Uterus (tissue), 2 donors: Measurements from ENCODE around the gene WWP2.
"Not testable (repeated sequence)": the region's sequence is repeated elsewhere in the genome, so short reads cannot be mapped to it uniquely, and the experiment has no call there.

Experiments
- POLR2A ChIP-seq, 2 donors: fragments of 450-650 bp; IDR thresholded peaks; one replicate each; pipeline ENCODE4 v1.6.1; 2016; ENCODE audit warnings: antibody characterized with exemption in 2 of 2, mild to moderate bottlenecking in 1 of 2, moderate library complexity in 1 of 2
- TF ChIP-seq, protein P1 (sequence below), 4 experiments: fragments of 200-600 bp in 2 of 4; fragments of 450-650 bp in 2 of 4; sonication (generic) in 2 of 4; IDR thresholded peaks; one replicate each; pipeline ENCODE4 v1.5.1; 2016 to 2019; ENCODE audit warnings: antibody characterized with exemption in 4 of 4, mild to moderate bottlenecking in 2 of 4, moderate library complexity in 1 of 4

GRCh38 chr16:69985196-69985595 lies 223.1 kb downstream of the WWP2 start:
- TF ChIP-seq, protein P1, sequence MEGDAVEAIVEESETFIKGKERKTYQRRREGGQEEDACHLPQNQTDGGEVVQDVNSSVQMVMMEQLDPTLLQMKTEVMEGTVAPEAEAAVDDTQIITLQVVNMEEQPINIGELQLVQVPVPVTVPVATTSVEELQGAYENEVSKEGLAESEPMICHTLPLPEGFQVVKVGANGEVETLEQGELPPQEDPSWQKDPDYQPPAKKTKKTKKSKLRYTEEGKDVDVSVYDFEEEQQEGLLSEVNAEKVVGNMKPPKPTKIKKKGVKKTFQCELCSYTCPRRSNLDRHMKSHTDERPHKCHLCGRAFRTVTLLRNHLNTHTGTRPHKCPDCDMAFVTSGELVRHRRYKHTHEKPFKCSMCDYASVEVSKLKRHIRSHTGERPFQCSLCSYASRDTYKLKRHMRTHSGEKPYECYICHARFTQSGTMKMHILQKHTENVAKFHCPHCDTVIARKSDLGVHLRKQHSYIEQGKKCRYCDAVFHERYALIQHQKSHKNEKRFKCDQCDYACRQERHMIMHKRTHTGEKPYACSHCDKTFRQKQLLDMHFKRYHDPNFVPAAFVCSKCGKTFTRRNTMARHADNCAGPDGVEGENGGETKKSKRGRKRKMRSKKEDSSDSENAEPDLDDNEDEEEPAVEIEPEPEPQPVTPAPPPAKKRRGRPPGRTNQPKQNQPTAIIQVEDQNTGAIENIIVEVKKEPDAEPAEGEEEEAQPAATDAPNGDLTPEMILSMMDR (IDR thresholded peaks at IDR 0.05): not testable (repeated sequence)
- not testable (repeated sequence) for TF ChIP-seq POLR2A (IDR thresholded peaks at IDR 0.05)
